Measurements from ENCODE around the gene CAST.
"Not testable (repeated sequence)": the region's sequence is repeated elsewhere in the genome, so short reads cannot be mapped to it uniquely, and the experiment has no call there.

Gene CAST

GRCh38 chr5:96795626-96796025, 133.4 kb downstream of the CAST start:
- no CpG with 5 or more reads among the region's 2 CpGs for WGBS (ENCODE audit: insufficient coverage, insufficient read length)
- peaks cover 3% of the 10 kb centered on the region for H3K4me1 ChIP-seq (ENCODE audit: control insufficient read depth, insufficient read depth, low read length)
- H3K27me3 ChIP-seq (ENCODE audit: control insufficient read depth, insufficient read depth, low read length), result no peaks in the 10 kb centered on the region
- H3K9me3 ChIP-seq (ENCODE audit: control insufficient read depth, insufficient read depth, low read length), result no peaks in the 10 kb centered on the region
- no peak overlapping the region for H3K27ac ChIP-seq (ENCODE audit: low read length)
- DNase-seq (ENCODE audit: low read depth, low spot score), result no peak
- no peaks in the 10 kb centered on the region; the same call in 1 of the 2 replicates for H3K36me3 ChIP-seq (ENCODE audit: control insufficient read depth, insufficient read depth, low read length)
- H3K4me3 ChIP-seq (ENCODE audit: low read length), result no peak overlapping the region

- no peaks in the 10 kb centered on the region for H3K4me1 ChIP-seq (ENCODE audit: control insufficient read depth, insufficient read depth, low read length)
- WGBS (ENCODE audit: insufficient coverage, insufficient read length), result no CpG with 5 or more reads among the region's 2 CpGs
- no peaks in the 10 kb centered on the region for H3K9me3 ChIP-seq (ENCODE audit: control insufficient read depth, insufficient read depth, low read length)
- H3K27me3 ChIP-seq (ENCODE audit: control insufficient read depth, insufficient read depth, low read length), result no peaks in the 10 kb centered on the region
- H3K36me3 ChIP-seq (ENCODE audit: control insufficient read depth, insufficient read depth, low read length), result no peaks in the 10 kb centered on the region; the same call in 1 of the 2 replicates
- H3K4me3 ChIP-seq (ENCODE audit: low read length), result no peak overlapping the region
- no peak for DNase-seq (ENCODE audit: low read depth, low spot score)
- no peak overlapping the region for H3K27ac ChIP-seq (ENCODE audit: low read length)
These were observed 134.3 kb downstream of the CAST start for GRCh38 chr5:96796434-96796833.

GRCh38 chr5:96801718-96802117, 139.5 kb downstream of the CAST start:
- H3K4me1 ChIP-seq (ENCODE audit: control insufficient read depth, insufficient read depth, low read length); H3K27ac ChIP-seq (ENCODE audit: low read length); H3K36me3 ChIP-seq (ENCODE audit: control insufficient read depth, insufficient read depth, low read length); H3K9me3 ChIP-seq (ENCODE audit: control insufficient read depth, insufficient read depth, low read length); H3K4me3 ChIP-seq (ENCODE audit: low read length); H3K27me3 ChIP-seq (ENCODE audit: control insufficient read depth, insufficient read depth, low read length); DNase-seq (ENCODE audit: low read depth, low spot score): not testable (repeated sequence)
- no CpG with 5 or more reads among the region's 11 CpGs for WGBS (ENCODE audit: insufficient coverage, insufficient read length)

GRCh38 chr5:96807075-96807654, 145.0 kb downstream of the CAST start:
- no peaks in the 10 kb centered on the region for H3K27me3 ChIP-seq (ENCODE audit: control insufficient read depth, insufficient read depth, low read length)
- no peaks in the 10 kb centered on the region for H3K36me3 ChIP-seq (ENCODE audit: control insufficient read depth, insufficient read depth, low read length)
- DNase-seq (ENCODE audit: low read depth, low spot score), result no peak
- no CpG with 5 or more reads among the region's 37 CpGs for WGBS (ENCODE audit: insufficient coverage, insufficient read length)
- no peak overlapping the region for H3K27ac ChIP-seq (ENCODE audit: low read length)
- H3K9me3 ChIP-seq (ENCODE audit: control insufficient read depth, insufficient read depth, low read length), result no peaks in the 10 kb centered on the region
- peak overlapping the region; percentile 95; the same call in 1 of the 2 replicates for H3K4me3 ChIP-seq (ENCODE audit: low read length)
- H3K4me1 ChIP-seq (ENCODE audit: control insufficient read depth, insufficient read depth, low read length), result peaks cover 1% of the 10 kb centered on the region; the same call in 1 of the 2 replicates

GRCh38 chr5:96808541-96808828, 146.3 kb downstream of the CAST start:
- Histone ChIP-seq H3K27me3 (ENCODE audit: control insufficient read depth, insufficient read depth, low read length) (no peaks in the 10 kb centered on the region), H3K4me3 (ENCODE audit: low read length) (peak overlapping the region; percentile 95; the same call in 1 of the 2 replicates), H3K27ac (ENCODE audit: low read length) (no peak overlapping the region), H3K4me1 (ENCODE audit: control insufficient read depth, insufficient read depth, low read length) (peaks cover 1% of the 10 kb centered on the region; the same call in 1 of the 2 replicates), H3K36me3 (ENCODE audit: control insufficient read depth, insufficient read depth, low read length) (no peaks in the 10 kb centered on the region), H3K9me3 (ENCODE audit: control insufficient read depth, insufficient read depth, low read length) (no peaks in the 10 kb centered on the region)
- WGBS (ENCODE audit: insufficient coverage, insufficient read length), result no CpG with 5 or more reads among the region's 2 CpGs
- DNase-seq (ENCODE audit: low read depth, low spot score), result no peak

- Histone ChIP-seq H3K4me3 (ENCODE audit: low read length) (no peak overlapping the region), H3K27me3 (ENCODE audit: control insufficient read depth, insufficient read depth, low read length) (no peaks in the 10 kb centered on the region), H3K27ac (ENCODE audit: low read length) (no peak overlapping the region), H3K9me3 (ENCODE audit: control insufficient read depth, insufficient read depth, low read length) (no peaks in the 10 kb centered on the region), H3K4me1 (ENCODE audit: control insufficient read depth, insufficient read depth, low read length) (peaks cover 1% of the 10 kb centered on the region; the same call in 1 of the 2 replicates), H3K36me3 (ENCODE audit: control insufficient read depth, insufficient read depth, low read length) (no peaks in the 10 kb centered on the region)
- DNase-seq (ENCODE audit: low read depth, low spot score), result no peak
- WGBS (ENCODE audit: insufficient coverage, insufficient read length), result no CpG with 5 or more reads among the region's 8 CpGs
These were observed 146.8 kb downstream of the CAST start for GRCh38 chr5:96808868-96809558.

- no peaks in the 10 kb centered on the region for H3K36me3 ChIP-seq (ENCODE audit: control insufficient read depth, insufficient read depth, low read length)
- no peaks in the 10 kb centered on the region for H3K9me3 ChIP-seq (ENCODE audit: control insufficient read depth, insufficient read depth, low read length)
- no peak overlapping the region for H3K4me3 ChIP-seq (ENCODE audit: low read length)
- H3K27me3 ChIP-seq (ENCODE audit: control insufficient read depth, insufficient read depth, low read length), result no peaks in the 10 kb centered on the region
- no peak overlapping the region for H3K27ac ChIP-seq (ENCODE audit: low read length)
- peaks cover 1% of the 10 kb centered on the region; the same call in 1 of the 2 replicates for H3K4me1 ChIP-seq (ENCODE audit: control insufficient read depth, insufficient read depth, low read length)
- no CpG with 5 or more reads among the region's 9 CpGs for WGBS (ENCODE audit: insufficient coverage, insufficient read length)
- no peak for DNase-seq (ENCODE audit: low read depth, low spot score)
These were observed 147.7 kb downstream of the CAST start for GRCh38 chr5:96809921-96810320.

GRCh38 chr5:96812851-96813250, 150.7 kb downstream of the CAST start:
- H3K27me3 ChIP-seq (ENCODE audit: control insufficient read depth, insufficient read depth, low read length), result no peaks in the 10 kb centered on the region
- H3K27ac ChIP-seq (ENCODE audit: low read length), result no peak overlapping the region
- H3K36me3 ChIP-seq (ENCODE audit: control insufficient read depth, insufficient read depth, low read length), result no peaks in the 10 kb centered on the region
- H3K4me1 ChIP-seq (ENCODE audit: control insufficient read depth, insufficient read depth, low read length), result peaks cover 4% of the 10 kb centered on the region
- H3K9me3 ChIP-seq (ENCODE audit: control insufficient read depth, insufficient read depth, low read length), result no peaks in the 10 kb centered on the region
- H3K4me3 ChIP-seq (ENCODE audit: low read length), result no peak overlapping the region
- DNase-seq (ENCODE audit: low read depth, low spot score), result no peak

GRCh38 chr5:96814041-96814440, 151.9 kb downstream of the CAST start:
- WGBS (ENCODE audit: insufficient coverage, insufficient read length), result no CpG with 5 or more reads among the region's 3 CpGs

GRCh38 chr5:96816411-96816939, 154.3 kb downstream of the CAST start:
- H3K4me3 ChIP-seq (ENCODE audit: low read length), result no peak overlapping the region
- no CpG with 5 or more reads among the region's 6 CpGs for WGBS (ENCODE audit: insufficient coverage, insufficient read length)

More at GRCh38 chr5:96814041-96814440, 151.9 kb downstream of the CAST start:
- Histone ChIP-seq H3K4me3 (ENCODE audit: low read length) (no peak overlapping the region), H3K27me3 (ENCODE audit: control insufficient read depth, insufficient read depth, low read length) (no peaks in the 10 kb centered on the region), H3K4me1 (ENCODE audit: control insufficient read depth, insufficient read depth, low read length) (peaks cover 2% of the 10 kb centered on the region; the same call in 1 of the 2 replicates), H3K27ac (ENCODE audit: low read length) (no peak overlapping the region), H3K9me3 (ENCODE audit: control insufficient read depth, insufficient read depth, low read length) (no peaks in the 10 kb centered on the region), H3K36me3 (ENCODE audit: control insufficient read depth, insufficient read depth, low read length) (no peaks in the 10 kb centered on the region)
- DNase-seq (ENCODE audit: low read depth, low spot score), result no peak

GRCh38 chr5:96816991-96817390, 154.8 kb downstream of the CAST start:
- no CpG with 5 or more reads among the region's 1 CpG for WGBS (ENCODE audit: insufficient coverage, insufficient read length)
- no peak overlapping the region for H3K27ac ChIP-seq (ENCODE audit: low read length)
- H3K4me3 ChIP-seq (ENCODE audit: low read length), result no peak overlapping the region

More at GRCh38 chr5:96816411-96816939, 154.3 kb downstream of the CAST start:
- Histone ChIP-seq H3K36me3 (ENCODE audit: control insufficient read depth, insufficient read depth, low read length) (no peaks in the 10 kb centered on the region), H3K27me3 (ENCODE audit: control insufficient read depth, insufficient read depth, low read length) (no peaks in the 10 kb centered on the region), H3K9me3 (ENCODE audit: control insufficient read depth, insufficient read depth, low read length) (no peaks in the 10 kb centered on the region), H3K4me1 (ENCODE audit: control insufficient read depth, insufficient read depth, low read length) (peaks cover 4% of the 10 kb centered on the region), H3K27ac (ENCODE audit: low read length) (no peak overlapping the region)
- DNase-seq (ENCODE audit: low read depth, low spot score), result no peak

More at GRCh38 chr5:96816991-96817390, 154.8 kb downstream of the CAST start:
- H3K9me3 ChIP-seq (ENCODE audit: control insufficient read depth, insufficient read depth, low read length), result no peaks in the 10 kb centered on the region
- DNase-seq (ENCODE audit: low read depth, low spot score), result no peak
- H3K4me1 ChIP-seq (ENCODE audit: control insufficient read depth, insufficient read depth, low read length), result peaks cover 4% of the 10 kb centered on the region
- no peaks in the 10 kb centered on the region for H3K36me3 ChIP-seq (ENCODE audit: control insufficient read depth, insufficient read depth, low read length)
- H3K27me3 ChIP-seq (ENCODE audit: control insufficient read depth, insufficient read depth, low read length), result no peaks in the 10 kb centered on the region

Measured in iPS DF 6.9 (cell line).